Measurements from ENCODE around the gene GRIK1. TPM values are rescaled to one million over a fixed set of nuclear protein-coding genes. Genes with fewer than 3 reads are reported as not detected.

Gene GRIK1
- polyA plus RNA-seq, 3 donors, result not detected

- H3K27me3 ChIP-seq (ENCODE audit: control insufficient read depth in 2 of 2, insufficient read depth in 2 of 2, low read length in 2 of 2), result no peaks in the 10 kb centered on the region
- TF ChIP-seq CTCF (IDR thresholded peaks at IDR 0.05), result no peak
- H3K4me2 ChIP-seq (replicated peaks; ENCODE audit: extremely low read depth, low read length, poor library complexity, severe bottlenecking), result no peak overlapping the region
- Mint-ChIP-seq H3K27me3 (ENCODE audit: low read depth in 3 of 3) (no peaks in the 10 kb centered on the region), H3K9me3 (no peaks in the 10 kb centered on the region), H3K36me3 (no peaks in the 10 kb centered on the region), H3K4me1 (no peaks in the 10 kb centered on the region), H3K27ac (no peak overlapping the region), H3K4me3 (no peak overlapping the region)
- no peaks in the 10 kb centered on the region for H4K20me1 ChIP-seq (ENCODE audit: insufficient read depth, low read length)
- H3K36me3 ChIP-seq (replicated peaks in 1 of 2; ENCODE audit: control insufficient read depth in 1 of 2, insufficient read depth in 2 of 2, low read length in 2 of 2), result no peaks in the 10 kb centered on the region
- H3K9me3 ChIP-seq (replicated peaks in 1 of 2; ENCODE audit: control insufficient read depth in 1 of 2, insufficient read depth in 1 of 2, low read length in 2 of 2), result no peaks in the 10 kb centered on the region
- no peak overlapping the region for H2AFZ ChIP-seq (ENCODE audit: insufficient read depth, low read depth, low read length, poor library complexity, severe bottlenecking)
- no peak overlapping the region for H3K9ac ChIP-seq (ENCODE audit: insufficient read depth, low read length, poor library complexity, severe bottlenecking)
- no peak overlapping the region for H3K27ac ChIP-seq (ENCODE audit: low read depth in 1 of 2, low read length in 2 of 2)
- DNase-seq, result no peak
- intact Hi-C loops (cut with micrococcal nuclease), result no loop called here
- no peaks in the 10 kb centered on the region for H3K79me2 ChIP-seq (ENCODE audit: insufficient read depth, low read length)
- no peak overlapping the region for H3K4me3 ChIP-seq (replicated peaks in 1 of 3; ENCODE audit: low read depth in 2 of 3, low read length in 3 of 3)
- WGBS (ENCODE audit: insufficient coverage), result no CpG with 5 or more reads among the region's 5 CpGs
- no peaks in the 10 kb centered on the region for H3K4me1 ChIP-seq (ENCODE audit: control insufficient read depth in 1 of 2, insufficient read depth in 2 of 2, low read length in 2 of 2)
Measured at GRCh38 chr21:29581393-29581792, 358.4 kb downstream of the GRIK1 start.

- Mint-ChIP-seq H3K27me3 (ENCODE audit: low read depth in 3 of 3) (no peaks in the 10 kb centered on the region), H3K4me3 (no peak overlapping the region), H3K4me1 (no peaks in the 10 kb centered on the region), H3K36me3 (no peaks in the 10 kb centered on the region), H3K9me3 (no peaks in the 10 kb centered on the region), H3K27ac (no peak overlapping the region)
- no peaks in the 10 kb centered on the region for H3K79me2 ChIP-seq (ENCODE audit: insufficient read depth, low read length)
- DNase-seq, result no peak
- H3K9me3 ChIP-seq (replicated peaks in 1 of 2; ENCODE audit: control insufficient read depth in 1 of 2, insufficient read depth in 1 of 2, low read length in 2 of 2), result no peaks in the 10 kb centered on the region
- WGBS (ENCODE audit: insufficient coverage), result 100% methylated on average over 1 of the region's 5 CpGs
- H3K4me1 ChIP-seq (ENCODE audit: control insufficient read depth in 1 of 2, insufficient read depth in 2 of 2, low read length in 2 of 2), result no peaks in the 10 kb centered on the region
- TF ChIP-seq CTCF (IDR thresholded peaks at IDR 0.05), result no peak
- H3K9ac ChIP-seq (ENCODE audit: insufficient read depth, low read length, poor library complexity, severe bottlenecking), result no peak overlapping the region
- H3K4me2 ChIP-seq (replicated peaks; ENCODE audit: extremely low read depth, low read length, poor library complexity, severe bottlenecking), result no peak overlapping the region
- H3K4me3 ChIP-seq (replicated peaks in 1 of 3; ENCODE audit: low read depth in 2 of 3, low read length in 3 of 3), result no peak overlapping the region
- no peaks in the 10 kb centered on the region for H4K20me1 ChIP-seq (ENCODE audit: insufficient read depth, low read length)
- intact Hi-C loops (cut with micrococcal nuclease), result no loop called here
- no peaks in the 10 kb centered on the region for H3K36me3 ChIP-seq (replicated peaks in 1 of 2; ENCODE audit: control insufficient read depth in 1 of 2, insufficient read depth in 2 of 2, low read length in 2 of 2)
- no peak overlapping the region for H3K27ac ChIP-seq (ENCODE audit: low read depth in 1 of 2, low read length in 2 of 2)
- no peaks in the 10 kb centered on the region for H3K27me3 ChIP-seq (ENCODE audit: control insufficient read depth in 2 of 2, insufficient read depth in 2 of 2, low read length in 2 of 2)
- H2AFZ ChIP-seq (ENCODE audit: insufficient read depth, low read depth, low read length, poor library complexity, severe bottlenecking), result no peak overlapping the region
Measured at GRCh38 chr21:29580732-29581285, 359.0 kb downstream of the GRIK1 start.
